DND-41 (cell line): ENCODE measurements around the gene CD69.

Experiments used
- ATAC-seq: fragments of 200-7000 bp; cut with Tn5 transposase; 3 replicates; pipeline ENCODE4 v1.9.1; 2021; ENCODE audit warnings: low read depth; ENCODE audit not compliant: insufficient read depth
- DNase-seq: peaks from one replicate; pipeline ENCODE4 v3.0.0-alpha.2; 2020
- H2AFZ ChIP-seq: 2 replicates; pipeline ENCODE4 v1.6.0; 2012; ENCODE audit warnings: low read depth, low read length
- H3K27ac ChIP-seq: 2 replicates; pipeline ENCODE4 v1.5.1; 2012; ENCODE audit warnings: low read length, inconsistent platforms
- H3K27me3 ChIP-seq: fragments of 200-600 bp; sonication (generic); 2 replicates; pipeline ENCODE4 v1.6.0; 2012; ENCODE audit warnings: low read length, mild to moderate bottlenecking, inconsistent platforms; ENCODE audit not compliant: insufficient read depth, poor library complexity
- H3K36me3 ChIP-seq: 2 replicates; pipeline ENCODE4 v1.5.1; 2012; ENCODE audit warnings: low read length, inconsistent platforms; ENCODE audit not compliant: insufficient read depth
- H3K4me1 ChIP-seq: 2 replicates; pipeline ENCODE4 v1.5.1; 2012; ENCODE audit warnings: mild to moderate bottlenecking, low read length; ENCODE audit not compliant: insufficient read depth
- H3K4me2 ChIP-seq: 2 replicates; pipeline ENCODE4 v1.6.0; 2012; ENCODE audit warnings: mild to moderate bottlenecking, moderate library complexity, low read length, inconsistent platforms; ENCODE audit not compliant: insufficient read depth
- H3K4me3 ChIP-seq, 2 experiments: fragments of 200-600 bp in 1 of 2; shearing (Covaris generic) in 1 of 2; 2 replicates each; pipeline ENCODE4 v1.5.1; 2012 to 2016; ENCODE audit warnings: inconsistent platforms in 2 of 2, low read length in 2 of 2, mild to moderate bottlenecking in 2 of 2, low read depth in 1 of 2, moderate library complexity in 1 of 2
- H3K79me2 ChIP-seq: 2 replicates; pipeline ENCODE4 v1.6.0; 2012; ENCODE audit warnings: low read length, inconsistent platforms; ENCODE audit not compliant: insufficient read depth
- H3K9ac ChIP-seq: 2 replicates; pipeline ENCODE4 v1.6.0; 2012; ENCODE audit warnings: low read depth, mild to moderate bottlenecking, inconsistent platforms, low read length, moderate library complexity
- H3K9me3 ChIP-seq: 2 replicates; pipeline ENCODE4 v1.5.1; 2012; ENCODE audit warnings: low read length, moderate library complexity, mild to moderate bottlenecking, inconsistent platforms; ENCODE audit not compliant: insufficient read depth, severe bottlenecking
- H4K20me1 ChIP-seq: 2 replicates; pipeline ENCODE4 v1.6.0; 2012; ENCODE audit warnings: low read length; ENCODE audit not compliant: insufficient read depth
- CTCF ChIP-seq: IDR thresholded peaks from 2 replicates; pipeline ENCODE4 v1.5.1; 2012; ENCODE audit warnings: borderline replicate concordance, low read length, moderate library complexity, mild to moderate bottlenecking; ENCODE audit not compliant: poor library complexity, severe bottlenecking; ENCODE audit errors: extremely low read depth
- EZH2 ChIP-seq: IDR thresholded peaks from 3 replicates; pipeline ENCODE4 v1.6.1; 2012; ENCODE audit warnings: borderline replicate concordance, low read depth, mild to moderate bottlenecking, moderate library complexity, low read length, inconsistent platforms; ENCODE audit not compliant: severe bottlenecking

The CD69 gene

GRCh38 chr12:9751204-9752144 lies 9.2 kb downstream of the CD69 start:
- Histone ChIP-seq H3K4me3 (no peak overlapping the region), H3K9ac (no peak overlapping the region), H3K9me3 (no peaks in the 10 kb centered on the region), H3K27ac (peak overlapping the region; percentile 21; the same call in 1 of the 2 replicates), H3K36me3 (peaks cover 46% of the 10 kb centered on the region), H3K27me3 (no peaks in the 10 kb centered on the region), H4K20me1 (no peaks in the 10 kb centered on the region), H3K4me1 (peaks cover 26% of the 10 kb centered on the region), H3K4me2 (peak overlapping the region; percentile 46; the same call in 1 of the 2 replicates), H2AFZ (no peak overlapping the region), H3K79me2 (peaks cover 17% of the 10 kb centered on the region)
- no peak for DNase-seq
- TF ChIP-seq EZH2 (no peak), CTCF (peak; percentile 64)
- ATAC-seq = peak; percentile 56

- no peak overlapping the region for H2AFZ ChIP-seq
- ATAC-seq (peak; percentile 81), DNase-seq (peak; percentile 60)
- peak overlapping the region; percentile 46; the same call in 1 of the 2 replicates for H3K4me2 ChIP-seq
- H4K20me1 ChIP-seq = no peaks in the 10 kb centered on the region
- peaks cover 11% of the 10 kb centered on the region; the same call in 1 of the 2 replicates for H3K79me2 ChIP-seq
- no peak overlapping the region for H3K4me3 ChIP-seq
- no peak overlapping the region for H3K27ac ChIP-seq
- H3K36me3 ChIP-seq = peaks cover 36% of the 10 kb centered on the region
- no peaks in the 10 kb centered on the region for H3K27me3 ChIP-seq
- TF ChIP-seq CTCF (peak; percentile 93), EZH2 (no peak)
- peaks cover 20% of the 10 kb centered on the region for H3K4me1 ChIP-seq
- no peaks in the 10 kb centered on the region for H3K9me3 ChIP-seq
- H3K9ac ChIP-seq = no peak overlapping the region
Measured at GRCh38 chr12:9750276-9751203, 10.2 kb downstream of the CD69 start.

GRCh38 chr12:9749640-9750039 lies 11.1 kb downstream of the CD69 start:
- no peak overlapping the region for H3K4me2 ChIP-seq
- H3K9me3 ChIP-seq = no peaks in the 10 kb centered on the region
- no peak overlapping the region for H3K9ac ChIP-seq
- no peak overlapping the region for H3K27ac ChIP-seq
- DNase-seq (no peak), ATAC-seq (no peak)
- no peaks in the 10 kb centered on the region for H4K20me1 ChIP-seq
- no peak overlapping the region for H3K4me3 ChIP-seq
- TF ChIP-seq CTCF (no peak), EZH2 (no peak)
- H2AFZ ChIP-seq = no peak overlapping the region
- H3K36me3 ChIP-seq = peaks cover 27% of the 10 kb centered on the region
- H3K4me1 ChIP-seq = peaks cover 17% of the 10 kb centered on the region
- peaks cover 4% of the 10 kb centered on the region; the same call in 1 of the 2 replicates for H3K79me2 ChIP-seq
- peaks cover 5% of the 10 kb centered on the region for H3K27me3 ChIP-seq
